ENCODE measurements around the gene PDE8B. TPM values are rescaled to one million over a fixed set of nuclear protein-coding genes. Genes with fewer than 3 reads are reported as not detected.

Gene PDE8B
- total RNA-seq, 1 donor from 2014 or later, result 0.62 TPM

GRCh38 chr5:77262697-77263096 lies 52.2 kb downstream of the PDE8B start:
- ATAC-seq (ENCODE audit: poor library complexity) (no peak), DNase-seq (no peak)
- intact Hi-C loops (cut with DNase I), result no loop called here

- intact Hi-C loops (cut with DNase I), result no loop called here
- no peak for ATAC-seq (ENCODE audit: poor library complexity)
- DNase-seq, result no peak
Observed at GRCh38 chr5:77266291-77266690, 55.8 kb downstream of the PDE8B start.

GRCh38 chr5:77267496-77267895 lies 57.0 kb downstream of the PDE8B start:
- DNase-seq, result no peak
- intact Hi-C loops (cut with DNase I), result no loop called here
- no peak for ATAC-seq (ENCODE audit: poor library complexity)

- intact Hi-C loops (cut with DNase I), result no loop called here
- DNase-seq (no peak), ATAC-seq (ENCODE audit: poor library complexity) (no peak)
Observed at GRCh38 chr5:77272206-77272605, 61.7 kb downstream of the PDE8B start.

- intact Hi-C loops (cut with DNase I), result no loop called here
Observed at GRCh38 chr5:77277759-77278158, 67.3 kb downstream of the PDE8B start.

GRCh38 chr5:77280036-77280435 lies 69.6 kb downstream of the PDE8B start:
- no peak for ATAC-seq (ENCODE audit: poor library complexity)
- intact Hi-C loops (cut with DNase I), result no loop called here
- no peak for DNase-seq

More at GRCh38 chr5:77277759-77278158, 67.3 kb downstream of the PDE8B start:
- DNase-seq (no peak), ATAC-seq (ENCODE audit: poor library complexity) (no peak)

GRCh38 chr5:77281969-77282336 lies 71.5 kb downstream of the PDE8B start:
- intact Hi-C loops (cut with DNase I), result no loop called here
- ATAC-seq (ENCODE audit: poor library complexity) (no peak), DNase-seq (no peak)

GRCh38 chr5:77282337-77283027 lies 72.0 kb downstream of the PDE8B start:
- DNase-seq, result no peak
- no peak for ATAC-seq (ENCODE audit: poor library complexity)
- intact Hi-C loops (cut with DNase I), result no loop called here

- DNase-seq, result no peak
Observed at GRCh38 chr5:77285251-77285841, 74.9 kb downstream of the PDE8B start.

GRCh38 chr5:77292026-77292757 lies 81.7 kb downstream of the PDE8B start:
- intact Hi-C loops (cut with DNase I), result no loop called here
- DNase-seq (no peak), ATAC-seq (ENCODE audit: poor library complexity) (no peak)

More at GRCh38 chr5:77285251-77285841, 74.9 kb downstream of the PDE8B start:
- no peak for ATAC-seq (ENCODE audit: poor library complexity)
- intact Hi-C loops (cut with DNase I), result no loop called here

GRCh38 chr5:77294185-77294584 lies 83.7 kb downstream of the PDE8B start:
- no peak for DNase-seq
- intact Hi-C loops (cut with DNase I), result no loop called here
- ATAC-seq (ENCODE audit: poor library complexity), result no peak

GRCh38 chr5:77295863-77296378 lies 85.4 kb downstream of the PDE8B start:
- ATAC-seq (ENCODE audit: poor library complexity) (no peak), DNase-seq (no peak)
- intact Hi-C loops (cut with DNase I), result no loop called here

- intact Hi-C loops (cut with DNase I), result no loop called here
- ATAC-seq (ENCODE audit: poor library complexity) (no peak), DNase-seq (no peak)
Observed at GRCh38 chr5:77298146-77298545, 87.7 kb downstream of the PDE8B start.

GRCh38 chr5:77300451-77300850 lies 90.0 kb downstream of the PDE8B start:
- DNase-seq, result no peak
- intact Hi-C loops (cut with DNase I), result no loop called here
- ATAC-seq (ENCODE audit: poor library complexity), result no peak

GRCh38 chr5:77301447-77301883 lies 91.0 kb downstream of the PDE8B start:
- ATAC-seq (ENCODE audit: poor library complexity) (no peak), DNase-seq (no peak)
- intact Hi-C loops (cut with DNase I), result no loop called here

GRCh38 chr5:77302247-77302646 lies 91.8 kb downstream of the PDE8B start:
- no peak for ATAC-seq (ENCODE audit: poor library complexity)
- DNase-seq, result no peak
- intact Hi-C loops (cut with DNase I), result no loop called here

GRCh38 chr5:77302653-77303052 lies 92.2 kb downstream of the PDE8B start:
- ATAC-seq (ENCODE audit: poor library complexity) (no peak), DNase-seq (no peak)
- intact Hi-C loops (cut with DNase I), result no loop called here

GRCh38 chr5:77304388-77304787 lies 93.9 kb downstream of the PDE8B start:
- ATAC-seq (ENCODE audit: poor library complexity) (no peak), DNase-seq (no peak)
- intact Hi-C loops (cut with DNase I), result no loop called here

- ATAC-seq (ENCODE audit: poor library complexity), result no peak
- no peak for DNase-seq
- intact Hi-C loops (cut with DNase I), result no loop called here
Observed at GRCh38 chr5:77305222-77305846, 94.9 kb downstream of the PDE8B start.
